Neuronal stem cell (in vitro differentiated cells): Measurements from ENCODE around the gene TBCC.
A peak's percentile ranks its signal among the peaks of the same experiment; 100 is the strongest.
"Not testable (repeated sequence)": the region's sequence is repeated elsewhere in the genome, so short reads cannot be mapped to it uniquely, and the experiment has no call there.

Source experiments
- DNase-seq: peaks from one replicate; pipeline ENCODE4 v3.0.0-alpha.2; 2013; ENCODE audit warnings: low spot score
- H2AFZ ChIP-seq: one replicate; pipeline ENCODE4 v1.6.1; 2013; ENCODE audit warnings: mild to moderate bottlenecking, low read length, inconsistent platforms
- H2AK5ac ChIP-seq: 2 replicates; pipeline ENCODE4 v1.6.1; 2013; ENCODE audit warnings: low read depth, mild to moderate bottlenecking, inconsistent platforms, low read length, moderate library complexity, mixed read lengths
- H2BK120ac ChIP-seq: 2 replicates; pipeline ENCODE4 v1.6.1; 2013; ENCODE audit warnings: low read depth, mild to moderate bottlenecking, inconsistent platforms, low read length, moderate library complexity, mixed read lengths
- H2BK12ac ChIP-seq: one replicate; pipeline ENCODE4 v1.6.1; 2013; ENCODE audit warnings: low read length, inconsistent platforms
- H2BK15ac ChIP-seq: 2 replicates; pipeline ENCODE4 v1.6.1; 2013; ENCODE audit warnings: mild to moderate bottlenecking, low read length, inconsistent platforms, mixed read lengths
- H2BK5ac ChIP-seq: one replicate; pipeline ENCODE4 v1.6.1; 2013; ENCODE audit warnings: inconsistent platforms, mild to moderate bottlenecking, low read length, moderate library complexity
- H3K14ac ChIP-seq: one replicate; pipeline ENCODE4 v1.6.1; 2013; ENCODE audit warnings: low read length, inconsistent platforms
- H3K18ac ChIP-seq: 2 replicates; pipeline ENCODE4 v1.6.1; 2013; ENCODE audit warnings: low read length, inconsistent platforms
- H3K23ac ChIP-seq: 2 replicates; pipeline ENCODE4 v1.6.1; 2013; ENCODE audit warnings: low read depth, mild to moderate bottlenecking, mixed read lengths, low read length, inconsistent platforms; ENCODE audit not compliant: poor library complexity
- H3K27ac ChIP-seq: replicated peaks from 3 replicates; pipeline ENCODE4 v1.5.1; 2013; ENCODE audit warnings: low read length, inconsistent platforms
- H3K27me3 ChIP-seq, 3 experiments: 2 replicates each; pipeline ENCODE4 v1.6.1; 2013; ENCODE audit warnings: low read length in 3 of 3, mild to moderate bottlenecking in 2 of 3, inconsistent platforms in 1 of 3, low read depth in 1 of 3, mixed read lengths in 1 of 3, moderate library complexity in 1 of 3; ENCODE audit not compliant: control insufficient read depth in 3 of 3, insufficient read depth in 3 of 3
- H3K36me3 ChIP-seq, 2 donors: replicated peaks in 1 of 2; 2 replicates each; pipeline ENCODE4 v1.6.1; 2013; ENCODE audit warnings: low read length in 2 of 2; ENCODE audit not compliant: control insufficient read depth in 2 of 2, insufficient read depth in 2 of 2
- H3K4ac ChIP-seq: 2 replicates; pipeline ENCODE4 v1.6.1; 2013; ENCODE audit warnings: inconsistent platforms, mild to moderate bottlenecking, low read length, moderate library complexity
- H3K4me1 ChIP-seq, 2 donors: 1 replicate in 1 of 2; 2 replicates in 1 of 2; pipeline ENCODE4 v1.6.1; 2013; ENCODE audit warnings: low read length in 2 of 2, low read depth in 1 of 2; ENCODE audit not compliant: control insufficient read depth in 2 of 2, insufficient read depth in 1 of 2
- H3K4me2 ChIP-seq: one replicate; pipeline ENCODE4 v1.6.1; 2013; ENCODE audit warnings: mild to moderate bottlenecking, low read length, inconsistent platforms; ENCODE audit not compliant: insufficient read depth, poor library complexity, severe bottlenecking
- H3K4me3 ChIP-seq, 2 donors: 2 replicates each; pipeline ENCODE4 v1.5.1; 2013; ENCODE audit warnings: low read length in 2 of 2, mild to moderate bottlenecking in 2 of 2, inconsistent platforms in 1 of 2, moderate library complexity in 1 of 2
- H3K79me1 ChIP-seq: one replicate; pipeline ENCODE4 v1.6.1; 2013; ENCODE audit warnings: low read depth, mild to moderate bottlenecking, inconsistent platforms, low read length, moderate library complexity
- H3K9ac ChIP-seq: one replicate; pipeline ENCODE4 v1.6.1; 2013; ENCODE audit warnings: mild to moderate bottlenecking, low read depth, low read length, inconsistent platforms; ENCODE audit not compliant: poor library complexity
- H3K9me3 ChIP-seq, 2 donors: replicated peaks in 1 of 2; 2 replicates each; pipeline versions ENCODE3 to v1.6.1; 2013; ENCODE audit warnings: low read length in 2 of 2, mild to moderate bottlenecking in 2 of 2, inconsistent platforms in 1 of 2, low read depth in 1 of 2, mixed read lengths in 1 of 2, moderate library complexity in 1 of 2; ENCODE audit not compliant: control insufficient read depth in 2 of 2, insufficient read depth in 1 of 2
- H4K8ac ChIP-seq: one replicate; pipeline ENCODE4 v1.6.1; 2013; ENCODE audit warnings: low read depth, mild to moderate bottlenecking, inconsistent platforms, low read length, moderate library complexity
- H4K91ac ChIP-seq: one replicate; pipeline ENCODE4 v1.6.1; 2013; ENCODE audit warnings: low read length, low read depth, mild to moderate bottlenecking, inconsistent platforms; ENCODE audit not compliant: poor library complexity
- WGBS, 2 donors: extraction: QIAGEN DNeasy Blood & Tissue Kit; methylation state at CpG; one replicate each; pipeline ENCODE4 v1.1.7; 2013; ENCODE audit warnings: missing lambda C conversion rate in 2 of 2, mixed read lengths in 1 of 2; ENCODE audit not compliant: insufficient read length in 2 of 2, insufficient replicate concordance in 1 of 2; ENCODE audit errors: extremely low coverage in 2 of 2; 5-methylcytosine and 5-hydroxymethylcytosine counted together

Gene TBCC

GRCh38 chr6:42733867-42734481 lies 11.9 kb downstream of the TBCC start:
- H2AFZ ChIP-seq, DNase-seq, H3K36me3 ChIP-seq, H3K4ac ChIP-seq, H2BK12ac ChIP-seq, H3K14ac ChIP-seq, H2BK5ac ChIP-seq, H3K79me1 ChIP-seq, H3K23ac ChIP-seq, H3K4me2 ChIP-seq, H3K9me3 ChIP-seq, H3K4me1 ChIP-seq, H2BK15ac ChIP-seq, H3K27ac ChIP-seq, H4K8ac ChIP-seq, H3K9ac ChIP-seq, H2BK120ac ChIP-seq, H3K27me3 ChIP-seq, H4K91ac ChIP-seq, H3K18ac ChIP-seq, H2AK5ac ChIP-seq, H3K4me3 ChIP-seq: not testable (repeated sequence)
- no CpG with 5 or more reads among the region's 13 CpGs for WGBS, 2 donors

DNA sequence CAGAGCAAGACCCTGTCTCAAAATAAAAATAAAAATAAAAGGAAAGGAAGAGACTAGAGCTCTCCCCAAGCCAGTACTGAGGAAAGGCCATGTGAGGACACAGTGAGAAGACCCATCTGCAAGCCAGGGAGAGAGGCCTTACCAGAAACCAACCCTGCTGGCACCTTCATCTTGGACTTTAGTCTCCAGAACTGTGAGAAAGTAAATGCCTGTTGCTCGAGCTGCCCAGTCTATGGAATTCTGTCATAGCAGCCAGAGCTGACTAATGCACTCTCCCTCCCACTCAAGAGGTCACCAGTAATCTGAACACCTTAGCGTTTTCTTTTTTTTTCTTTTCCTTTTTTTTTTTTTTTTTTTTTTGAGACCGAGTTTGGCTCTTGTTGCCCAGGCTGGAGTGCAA lies 16.2 kb downstream of the TBCC start:
- Histone ChIP-seq H3K23ac (no peak overlapping the region), H2AK5ac (no peak overlapping the region), H3K36me3 (no peaks in the 10 kb centered on the region), H3K9ac (no peak overlapping the region), H2BK12ac (no peak overlapping the region), H3K27me3 (peaks cover 0 to 8% (median 0%) of the 10 kb centered on the region in 3 experiments), H3K9me3 (no peaks in the 10 kb centered on the region), H4K8ac (no peak overlapping the region), H3K4me3 (no peak overlapping the region), H3K4me2 (no peak overlapping the region), H3K4me1 (no peaks in the 10 kb centered on the region), H3K27ac (no peak overlapping the region), H3K79me1 (no peaks in the 10 kb centered on the region), H2BK5ac (no peak overlapping the region), H3K14ac (no peak overlapping the region), H2BK15ac (no peak overlapping the region), H2BK120ac (no peak overlapping the region), H2AFZ (no peak overlapping the region), H3K4ac (no peak overlapping the region), H4K91ac (no peak overlapping the region), H3K18ac (no peak overlapping the region)
- DNase-seq: no peak
- no CpG with 5 or more reads among the region's 3 CpGs for WGBS, 2 donors

DNA sequence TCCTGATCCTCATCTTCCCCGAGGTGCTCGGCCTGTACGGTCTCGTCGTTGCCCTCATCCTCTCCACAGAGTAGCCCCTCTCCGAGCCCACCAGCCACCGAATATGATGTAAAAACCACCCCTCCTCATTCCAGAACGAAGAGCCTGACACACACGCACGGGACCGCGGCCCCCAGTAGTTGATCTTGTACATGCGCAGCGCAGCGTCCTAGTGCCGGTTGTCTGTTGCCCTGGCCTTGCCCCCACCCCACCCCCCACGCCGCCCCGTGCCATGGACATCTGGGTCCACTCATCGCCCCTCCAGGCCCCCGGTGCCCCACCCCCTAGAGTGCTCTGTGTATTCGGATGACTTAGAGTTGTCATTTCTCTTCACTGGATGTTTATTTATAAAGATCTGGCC lies 18.3 kb downstream of the TBCC start:
- WGBS, 2 donors: no CpG with 5 or more reads among the region's 22 CpGs
- Histone ChIP-seq H3K23ac (peak overlapping the region; percentile 20), H4K8ac (peak overlapping the region; percentile 73), H3K9me3 (no peaks in the 10 kb centered on the region), H3K79me1 (no peaks in the 10 kb centered on the region), H3K4me2 (no peak overlapping the region), H2BK120ac (no peak overlapping the region), H3K4me3 (peak overlapping the region in 1 of 2 donors; percentile 56), H3K14ac (no peak overlapping the region), H3K9ac (peak overlapping the region; percentile 30), H4K91ac (no peak overlapping the region), H3K27ac (no peak overlapping the region), H2BK5ac (peak overlapping the region; percentile 91), H2AFZ (no peak overlapping the region), H3K4me1 (no peaks in the 10 kb centered on the region), H3K27me3 (peaks cover 0 to 10% (median 0%) of the 10 kb centered on the region in 3 experiments), H2BK12ac (peak overlapping the region; percentile 58), H3K4ac (peak overlapping the region; percentile 66), H3K18ac (no peak overlapping the region), H2AK5ac (peak overlapping the region; percentile 75), H2BK15ac (peak overlapping the region; percentile 49), H3K36me3 (no peaks in the 10 kb centered on the region)
- no peak for DNase-seq

DNA sequence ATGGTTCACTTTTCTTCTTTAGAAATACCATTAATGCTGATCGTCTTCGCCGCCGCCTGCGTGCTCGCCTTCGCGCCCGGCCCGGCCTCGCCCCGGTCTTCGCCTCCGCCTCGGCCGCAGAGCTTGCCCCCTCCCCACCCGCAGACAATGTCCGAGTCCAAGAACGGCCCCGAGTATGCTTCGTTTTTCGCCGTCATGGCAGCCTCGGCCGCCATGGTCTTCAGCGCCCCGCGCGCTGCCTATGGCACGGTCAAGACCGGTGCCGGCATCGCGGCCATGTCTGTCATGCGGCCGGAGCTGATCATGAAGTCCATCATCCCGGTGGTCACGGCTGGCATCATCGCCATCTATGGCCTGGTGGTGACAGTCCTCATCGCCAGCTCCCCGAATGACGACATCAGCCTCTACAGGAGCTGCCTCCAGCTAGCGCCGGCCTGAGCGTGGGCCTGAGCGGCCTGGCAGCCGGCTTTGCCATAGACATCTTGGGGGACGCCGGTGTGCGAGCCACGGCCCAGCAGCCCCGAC lies 18.8 kb downstream of the TBCC start:
- no peak for DNase-seq
- no peaks in the 10 kb centered on the region for H3K9me3 ChIP-seq
- peak overlapping the region; percentile 58 for H2BK12ac ChIP-seq
- peak overlapping the region; percentile 20 for H3K23ac ChIP-seq
- no peak overlapping the region for H3K14ac ChIP-seq
- H2BK5ac ChIP-seq: peak overlapping the region; percentile 91
- no peak overlapping the region for H4K91ac ChIP-seq
- H2AFZ ChIP-seq: peak overlapping the region; percentile 78
- no peaks in the 10 kb centered on the region for H3K79me1 ChIP-seq
- WGBS, 2 donors: no CpG with 5 or more reads among the region's 52 CpGs
- H3K4ac ChIP-seq: peak overlapping the region; percentile 66
- peak overlapping the region; percentile 49 for H2BK15ac ChIP-seq
- H3K4me3 ChIP-seq: peak overlapping the region in 1 of 2 donors; percentile 56
- H4K8ac ChIP-seq: peak overlapping the region; percentile 73
- H3K4me1 ChIP-seq: no peaks in the 10 kb centered on the region
- H2AK5ac ChIP-seq: peak overlapping the region; percentile 75
- peaks cover 0 to 10% (median 0%) of the 10 kb centered on the region in 3 experiments for H3K27me3 ChIP-seq
- H3K36me3 ChIP-seq: no peaks in the 10 kb centered on the region
- peak overlapping the region; percentile 30 for H3K9ac ChIP-seq
- H3K4me2 ChIP-seq: no peak overlapping the region
- no peak overlapping the region for H3K27ac ChIP-seq
- H3K18ac ChIP-seq: no peak overlapping the region
- H2BK120ac ChIP-seq: no peak overlapping the region
